ENCODE results near the gene TMEM51. TPM values are rescaled to one million over a fixed set of nuclear protein-coding genes. Genes with fewer than 3 reads are reported as not detected.

Gene TMEM51
- total and polyA plus RNA-seq, 2 of the 13 experiments (the other 11 are each of a cell fraction or from before 2014, with no cell fraction given): 12.2 to 22.3 TPM

- 0 out of 2 replicates have a peak, but pooled peaks have one; percentile 19 for TF ChIP-seq ZNF629 (CRISPR knock-in tag; conservative IDR thresholded peaks at IDR 0.05)
- TF ChIP-seq ZNF18 (CRISPR knock-in tag; IDR thresholded peaks at IDR 0.05; ENCODE audit: insufficient replicate concordance): no peak
- TF ChIP-seq ZFP36L2 (CRISPR knock-in tag; IDR thresholded peaks at IDR 0.05): no peak
- TF ChIP-seq HMG20B (CRISPR knock-in tag; conservative IDR thresholded peaks at IDR 0.05): 0 out of 2 replicates have a peak, but pooled peaks have one; percentile 43
- no peak for TF ChIP-seq ZNF136 (CRISPR knock-in tag; IDR thresholded peaks at IDR 0.05; ENCODE audit: low read depth)
- no peak for TF ChIP-seq ZNF746 (CRISPR knock-in tag; IDR thresholded peaks at IDR 0.05)
- no peak for TF ChIP-seq KDM2A (CRISPR knock-in tag; IDR thresholded peaks at IDR 0.05; ENCODE audit: borderline replicate concordance, low read depth)
- no peak for TF ChIP-seq ZSCAN25 (CRISPR knock-in tag; IDR thresholded peaks at IDR 0.05)
- no peak; the same call in 1 of the 2 replicates for TF ChIP-seq ZNF281 (CRISPR knock-in tag; IDR thresholded peaks at IDR 0.05; ENCODE audit: borderline replicate concordance)
- TF ChIP-seq SP140L (CRISPR knock-in tag; IDR thresholded peaks at IDR 0.05; ENCODE audit: borderline replicate concordance): no peak
- TF ChIP-seq ETV6 (CRISPR knock-in tag; conservative IDR thresholded peaks at IDR 0.05): no peak
- TF ChIP-seq PCBP1 (IDR thresholded peaks at IDR 0.05; ENCODE audit: borderline replicate concordance, low read depth, low read length): no peak
- no peak for TF ChIP-seq MXI1 (IDR thresholded peaks at IDR 0.05; ENCODE audit: borderline replicate concordance, low read depth, low read length)
- 0 out of 2 replicates have a peak, but pooled peaks have one; percentile 24 for TF ChIP-seq HOMEZ (CRISPR knock-in tag; IDR thresholded peaks at IDR 0.05; ENCODE audit: low read depth)
- peak; percentile 74 for TF ChIP-seq ISL2 (CRISPR knock-in tag; IDR thresholded peaks at IDR 0.05)
- TF ChIP-seq PLRG1 (conservative IDR thresholded peaks at IDR 0.05): no peak
- TF ChIP-seq HOXD1 (CRISPR knock-in tag; IDR thresholded peaks at IDR 0.05): 0 out of 2 replicates have a peak, but pooled peaks have one; percentile 24
- TF ChIP-seq ZKSCAN5 (CRISPR knock-in tag; IDR thresholded peaks at IDR 0.05): no peak
- no peak for TF ChIP-seq MAFK (conservative IDR thresholded peaks at IDR 0.05 in 1 of 2, IDR thresholded peaks at IDR 0.05 in 1 of 2; ENCODE audit: low read length in 2 of 2)
- TF ChIP-seq ZBTB25 (CRISPR knock-in tag; IDR thresholded peaks at IDR 0.05): 0 out of 2 replicates have a peak, but pooled peaks have one; percentile 41
- peak; percentile 76; the same call in 1 of the 2 replicates for TF ChIP-seq TFDP1 (CRISPR knock-in tag; IDR thresholded peaks at IDR 0.05; ENCODE audit: borderline replicate concordance)
- no peak for TF ChIP-seq ZNF674 (CRISPR knock-in tag; IDR thresholded peaks at IDR 0.05; ENCODE audit: low read depth)
Observed at GRCh38 chr1:15173863-15174614, 20.5 kb downstream of the TMEM51 start (continued).
